ENCODE data around the gene FBXL17.

The FBXL17 gene

GRCh38 chr5:107949688-107950341 is 432.1 kb downstream of the FBXL17 start:
- Histone ChIP-seq H3K4me1 (ENCODE audit: insufficient read depth, low read length) (peaks cover 16% of the 10 kb centered on the region), H2AFZ (ENCODE audit: low read depth, low read length) (no peak overlapping the region), H3K36me3 (ENCODE audit: insufficient read depth, low read length) (no peaks in the 10 kb centered on the region), H3K4me3 (ENCODE audit: low read length) (no peak overlapping the region), H3K9me3 (ENCODE audit: low read length) (no peaks in the 10 kb centered on the region), H3K27me3 (ENCODE audit: insufficient read depth, low read length) (no peaks in the 10 kb centered on the region)

- H3K4me3 ChIP-seq (ENCODE audit: low read length), result no peak overlapping the region
- H3K27me3 ChIP-seq (ENCODE audit: insufficient read depth, low read length), result no peaks in the 10 kb centered on the region
- H3K4me1 ChIP-seq (ENCODE audit: insufficient read depth, low read length), result peaks cover 12% of the 10 kb centered on the region
- H2AFZ ChIP-seq (ENCODE audit: low read depth, low read length), result no peak overlapping the region
- no peaks in the 10 kb centered on the region for H3K9me3 ChIP-seq (ENCODE audit: low read length)
- H3K36me3 ChIP-seq (ENCODE audit: insufficient read depth, low read length), result no peaks in the 10 kb centered on the region
These were observed 433.5 kb downstream of the FBXL17 start for GRCh38 chr5:107948377-107948776.

- no peaks in the 10 kb centered on the region for H3K27me3 ChIP-seq (ENCODE audit: insufficient read depth, low read length)
- H3K36me3 ChIP-seq (ENCODE audit: insufficient read depth, low read length), result no peaks in the 10 kb centered on the region
- H3K9me3 ChIP-seq (ENCODE audit: low read length), result no peaks in the 10 kb centered on the region
- no peak overlapping the region for H3K4me3 ChIP-seq (ENCODE audit: low read length)
- H2AFZ ChIP-seq (ENCODE audit: low read depth, low read length), result no peak overlapping the region
- H3K4me1 ChIP-seq (ENCODE audit: insufficient read depth, low read length), result peaks cover 1% of the 10 kb centered on the region
These were observed 436.8 kb downstream of the FBXL17 start for GRCh38 chr5:107945061-107945460.

- no peak overlapping the region for H2AFZ ChIP-seq (ENCODE audit: low read depth, low read length)
- H3K4me3 ChIP-seq (ENCODE audit: low read length), result no peak overlapping the region
- no peaks in the 10 kb centered on the region for H3K36me3 ChIP-seq (ENCODE audit: insufficient read depth, low read length)
- H3K9me3 ChIP-seq (ENCODE audit: low read length), result no peaks in the 10 kb centered on the region
- peaks cover 6% of the 10 kb centered on the region for H3K4me1 ChIP-seq (ENCODE audit: insufficient read depth, low read length)
- no peaks in the 10 kb centered on the region for H3K27me3 ChIP-seq (ENCODE audit: insufficient read depth, low read length)
These were observed 438.0 kb downstream of the FBXL17 start for GRCh38 chr5:107943923-107944322.

GRCh38 chr5:107941036-107941435 is 440.9 kb downstream of the FBXL17 start:
- peaks cover 29% of the 10 kb centered on the region for H3K4me1 ChIP-seq (ENCODE audit: insufficient read depth, low read length)
- no peaks in the 10 kb centered on the region for H3K27me3 ChIP-seq (ENCODE audit: insufficient read depth, low read length)
- H2AFZ ChIP-seq (ENCODE audit: low read depth, low read length), result no peak overlapping the region

GRCh38 chr5:107937651-107938355 is 444.1 kb downstream of the FBXL17 start:
- Histone ChIP-seq H2AFZ (ENCODE audit: low read depth, low read length) (no peak overlapping the region), H3K9me3 (ENCODE audit: low read length) (no peaks in the 10 kb centered on the region), H3K4me3 (ENCODE audit: low read length) (peak overlapping the region; percentile 32), H3K36me3 (ENCODE audit: insufficient read depth, low read length) (no peaks in the 10 kb centered on the region), H3K4me1 (ENCODE audit: insufficient read depth, low read length) (peaks cover 58% of the 10 kb centered on the region), H3K27me3 (ENCODE audit: insufficient read depth, low read length) (no peaks in the 10 kb centered on the region)

More at GRCh38 chr5:107941036-107941435, 440.9 kb downstream of the FBXL17 start:
- no peaks in the 10 kb centered on the region for H3K9me3 ChIP-seq (ENCODE audit: low read length)
- H3K36me3 ChIP-seq (ENCODE audit: insufficient read depth, low read length), result no peaks in the 10 kb centered on the region
- H3K4me3 ChIP-seq (ENCODE audit: low read length), result no peak overlapping the region

- Histone ChIP-seq H3K4me1 (ENCODE audit: insufficient read depth, low read length) (peaks cover 58% of the 10 kb centered on the region), H3K27me3 (ENCODE audit: insufficient read depth, low read length) (no peaks in the 10 kb centered on the region), H3K36me3 (ENCODE audit: insufficient read depth, low read length) (no peaks in the 10 kb centered on the region), H3K9me3 (ENCODE audit: low read length) (no peaks in the 10 kb centered on the region), H3K4me3 (ENCODE audit: low read length) (peak overlapping the region; percentile 32), H2AFZ (ENCODE audit: low read depth, low read length) (no peak overlapping the region)
These were observed 444.7 kb downstream of the FBXL17 start for GRCh38 chr5:107937204-107937603.

GRCh38 chr5:107936515-107936914 is 445.4 kb downstream of the FBXL17 start:
- Histone ChIP-seq H3K4me1 (ENCODE audit: insufficient read depth, low read length) (peaks cover 58% of the 10 kb centered on the region), H3K27me3 (ENCODE audit: insufficient read depth, low read length) (no peaks in the 10 kb centered on the region), H3K4me3 (ENCODE audit: low read length) (no peak overlapping the region), H2AFZ (ENCODE audit: low read depth, low read length) (no peak overlapping the region), H3K9me3 (ENCODE audit: low read length) (no peaks in the 10 kb centered on the region), H3K36me3 (ENCODE audit: insufficient read depth, low read length) (no peaks in the 10 kb centered on the region)

- peaks cover 61% of the 10 kb centered on the region for H3K4me1 ChIP-seq (ENCODE audit: insufficient read depth, low read length)
- no peaks in the 10 kb centered on the region for H3K27me3 ChIP-seq (ENCODE audit: insufficient read depth, low read length)
- no peak overlapping the region for H2AFZ ChIP-seq (ENCODE audit: low read depth, low read length)
- H3K9me3 ChIP-seq (ENCODE audit: low read length), result no peaks in the 10 kb centered on the region
- H3K36me3 ChIP-seq (ENCODE audit: insufficient read depth, low read length), result no peaks in the 10 kb centered on the region
- no peak overlapping the region for H3K4me3 ChIP-seq (ENCODE audit: low read length)
These were observed 446.3 kb downstream of the FBXL17 start for GRCh38 chr5:107935645-107936044.

GRCh38 chr5:107933326-107933725 is 448.6 kb downstream of the FBXL17 start:
- no peaks in the 10 kb centered on the region for H3K27me3 ChIP-seq (ENCODE audit: insufficient read depth, low read length)
- H3K4me1 ChIP-seq (ENCODE audit: insufficient read depth, low read length), result peaks cover 53% of the 10 kb centered on the region
- no peaks in the 10 kb centered on the region for H3K9me3 ChIP-seq (ENCODE audit: low read length)
- no peaks in the 10 kb centered on the region for H3K36me3 ChIP-seq (ENCODE audit: insufficient read depth, low read length)
- no peak overlapping the region for H2AFZ ChIP-seq (ENCODE audit: low read depth, low read length)
- H3K4me3 ChIP-seq (ENCODE audit: low read length), result no peak overlapping the region

- H3K36me3 ChIP-seq (ENCODE audit: insufficient read depth, low read length), result no peaks in the 10 kb centered on the region
- H3K27me3 ChIP-seq (ENCODE audit: insufficient read depth, low read length), result no peaks in the 10 kb centered on the region
- no peak overlapping the region for H3K4me3 ChIP-seq (ENCODE audit: low read length)
- H2AFZ ChIP-seq (ENCODE audit: low read depth, low read length), result no peak overlapping the region
- H3K4me1 ChIP-seq (ENCODE audit: insufficient read depth, low read length), result peaks cover 30% of the 10 kb centered on the region
- H3K9me3 ChIP-seq (ENCODE audit: low read length), result no peaks in the 10 kb centered on the region
These were observed 451.0 kb downstream of the FBXL17 start for GRCh38 chr5:107930891-107931290.

- H3K27me3 ChIP-seq (ENCODE audit: insufficient read depth, low read length), result no peaks in the 10 kb centered on the region
- H3K9me3 ChIP-seq (ENCODE audit: low read length), result no peaks in the 10 kb centered on the region
- no peak overlapping the region for H2AFZ ChIP-seq (ENCODE audit: low read depth, low read length)
- H3K36me3 ChIP-seq (ENCODE audit: insufficient read depth, low read length), result no peaks in the 10 kb centered on the region
- H3K4me3 ChIP-seq (ENCODE audit: low read length), result no peak overlapping the region
- peaks cover 22% of the 10 kb centered on the region for H3K4me1 ChIP-seq (ENCODE audit: insufficient read depth, low read length)
These were observed 451.8 kb downstream of the FBXL17 start for GRCh38 chr5:107930092-107930491.

- Histone ChIP-seq H3K36me3 (ENCODE audit: insufficient read depth, low read length) (no peaks in the 10 kb centered on the region), H2AFZ (ENCODE audit: low read depth, low read length) (no peak overlapping the region), H3K4me1 (ENCODE audit: insufficient read depth, low read length) (peaks cover 12% of the 10 kb centered on the region), H3K27me3 (ENCODE audit: insufficient read depth, low read length) (no peaks in the 10 kb centered on the region), H3K4me3 (ENCODE audit: low read length) (no peak overlapping the region), H3K9me3 (ENCODE audit: low read length) (no peaks in the 10 kb centered on the region)
These were observed 452.8 kb downstream of the FBXL17 start for GRCh38 chr5:107929080-107929479.
